Skeletal muscle tissue (tissue), 4 donors: ENCODE data around the gene GAA. TPM values are rescaled to one million over a fixed set of nuclear protein-coding genes. Genes with fewer than 3 reads are reported as not detected.

Source experiments
- H3K27ac ChIP-seq: one replicate; pipeline ENCODE4 v1.7.0; 2013; ENCODE audit warnings: mild to moderate bottlenecking, low read depth, low read length, inconsistent platforms
- H3K27me3 ChIP-seq, 3 donors: one replicate each; pipeline ENCODE4 v1.7.0; 2013; ENCODE audit warnings: low read length in 3 of 3; ENCODE audit not compliant: control insufficient read depth in 3 of 3, insufficient read depth in 3 of 3
- H3K36me3 ChIP-seq, 3 donors: one replicate each; pipeline ENCODE4 v1.7.0; 2013; ENCODE audit warnings: low read length in 3 of 3; ENCODE audit not compliant: control insufficient read depth in 3 of 3, insufficient read depth in 3 of 3
- H3K4me1 ChIP-seq, 3 donors: one replicate each; pipeline ENCODE4 v1.7.0; 2013; ENCODE audit warnings: low read length in 3 of 3, mild to moderate bottlenecking in 3 of 3; ENCODE audit not compliant: control insufficient read depth in 3 of 3, insufficient read depth in 3 of 3
- H3K4me3 ChIP-seq, 3 donors: one replicate each; pipeline ENCODE4 v1.7.0; 2013; ENCODE audit warnings: low read length in 3 of 3
- H3K9ac ChIP-seq, 3 donors: one replicate each; pipeline ENCODE4 v1.7.0; 2013; ENCODE audit warnings: low read length in 3 of 3, mild to moderate bottlenecking in 3 of 3, moderate library complexity in 2 of 3, low read depth in 1 of 3
- H3K9me3 ChIP-seq, 3 donors: one replicate each; pipeline ENCODE4 v1.7.0; 2013; ENCODE audit warnings: low read length in 3 of 3; ENCODE audit not compliant: control insufficient read depth in 3 of 3
- total RNA-seq: library from RNA; depleted of rRNA; stranded (reverse); fragments of >200 nt; gene quantifications from one replicate; pipeline ENCODE4 v1.2.3, GENCODE V29; 2014
- donor health status: Osteomylitis.

GAA gene
- total RNA-seq, 1 donor from 2014 or later: 14.1 TPM

DNA sequence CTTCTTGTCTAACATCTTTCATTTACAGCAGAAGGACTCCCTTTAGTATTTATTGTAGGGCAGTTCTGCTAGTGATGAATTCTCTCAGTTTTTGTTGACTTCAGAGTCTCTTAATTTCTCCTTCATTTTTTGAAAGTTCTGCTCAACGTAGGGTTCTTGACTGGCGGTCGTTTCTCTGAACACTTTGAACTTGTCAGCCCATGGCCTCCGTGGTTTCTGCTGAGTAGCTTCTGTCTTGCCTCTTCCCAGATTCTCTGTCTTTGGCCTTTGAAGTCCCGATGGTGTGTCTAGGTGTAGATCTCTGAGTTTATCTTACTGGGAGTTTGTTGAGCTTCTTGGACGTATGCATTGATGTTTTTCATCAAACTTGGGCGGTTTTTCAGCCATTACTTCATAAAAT, 13.4 kb downstream of the GAA start:
- H3K27ac ChIP-seq: no peak overlapping the region
- peaks cover 20 to 24% (median 23%) of the 10 kb centered on the region in 3 donors for H3K36me3 ChIP-seq
- no peak overlapping the region for H3K9ac ChIP-seq
- no peaks in the 10 kb centered on the region for H3K27me3 ChIP-seq
- no peaks in the 10 kb centered on the region for H3K9me3 ChIP-seq
- no peaks in the 10 kb centered on the region for H3K4me1 ChIP-seq
- H3K4me3 ChIP-seq: no peak overlapping the region

- no peaks in the 10 kb centered on the region for H3K4me1 ChIP-seq
- H3K9ac ChIP-seq: no peak overlapping the region
- H3K9me3 ChIP-seq: no peaks in the 10 kb centered on the region
- no peak overlapping the region for H3K27ac ChIP-seq
- H3K36me3 ChIP-seq: peaks cover 18 to 24% (median 21%) of the 10 kb centered on the region in 3 donors
- H3K27me3 ChIP-seq: no peaks in the 10 kb centered on the region
- no peak overlapping the region for H3K4me3 ChIP-seq
Observed at GRCh38 chr17:80115159-80115558, 13.8 kb downstream of the GAA start.

- H3K9me3 ChIP-seq: no peaks in the 10 kb centered on the region
- H3K27me3 ChIP-seq: no peaks in the 10 kb centered on the region
- no peak overlapping the region for H3K9ac ChIP-seq
- no peak overlapping the region for H3K27ac ChIP-seq
- no peak overlapping the region for H3K4me3 ChIP-seq
- H3K4me1 ChIP-seq: no peaks in the 10 kb centered on the region
- peaks cover 14 to 19% (median 18%) of the 10 kb centered on the region in 3 donors for H3K36me3 ChIP-seq
Observed at GRCh38 chr17:80116276-80116920, 15.0 kb downstream of the GAA start.

DNA sequence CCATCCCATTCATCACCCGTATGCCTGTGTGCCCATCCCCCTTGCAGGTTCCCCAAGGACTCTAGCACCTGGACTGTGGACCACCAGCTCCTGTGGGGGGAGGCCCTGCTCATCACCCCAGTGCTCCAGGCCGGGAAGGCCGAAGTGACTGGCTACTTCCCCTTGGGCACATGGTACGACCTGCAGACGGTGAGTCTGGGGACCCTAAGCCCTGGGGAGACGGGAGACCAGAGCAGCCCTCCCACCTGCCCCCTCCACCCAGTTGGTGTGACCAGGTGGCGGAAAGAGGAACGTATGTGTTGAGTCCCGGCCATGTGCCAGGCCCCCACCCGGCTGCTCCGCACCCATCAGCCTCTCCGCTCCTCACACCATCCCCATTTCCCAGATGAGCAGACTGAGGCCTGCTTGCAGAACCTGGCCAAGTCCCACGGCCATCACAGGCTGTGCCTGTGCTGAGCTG, 15.6 kb downstream of the GAA start:
- no peak overlapping the region for H3K4me3 ChIP-seq
- H3K36me3 ChIP-seq: peaks cover 14 to 19% (median 18%) of the 10 kb centered on the region in 3 donors
- H3K9me3 ChIP-seq: no peaks in the 10 kb centered on the region
- no peaks in the 10 kb centered on the region for H3K4me1 ChIP-seq
- H3K27me3 ChIP-seq: no peaks in the 10 kb centered on the region
- no peak overlapping the region for H3K27ac ChIP-seq
- H3K9ac ChIP-seq: no peak overlapping the region

GRCh38 chr17:80117491-80118401, 16.4 kb downstream of the GAA start:
- H3K4me3 ChIP-seq: no peak overlapping the region
- H3K4me1 ChIP-seq: no peaks in the 10 kb centered on the region
- no peaks in the 10 kb centered on the region for H3K27me3 ChIP-seq
- H3K9ac ChIP-seq: no peak overlapping the region
- H3K9me3 ChIP-seq: no peaks in the 10 kb centered on the region
- no peak overlapping the region for H3K27ac ChIP-seq
- H3K36me3 ChIP-seq: peaks cover 14 to 19% (median 18%) of the 10 kb centered on the region in 3 donors

DNA sequence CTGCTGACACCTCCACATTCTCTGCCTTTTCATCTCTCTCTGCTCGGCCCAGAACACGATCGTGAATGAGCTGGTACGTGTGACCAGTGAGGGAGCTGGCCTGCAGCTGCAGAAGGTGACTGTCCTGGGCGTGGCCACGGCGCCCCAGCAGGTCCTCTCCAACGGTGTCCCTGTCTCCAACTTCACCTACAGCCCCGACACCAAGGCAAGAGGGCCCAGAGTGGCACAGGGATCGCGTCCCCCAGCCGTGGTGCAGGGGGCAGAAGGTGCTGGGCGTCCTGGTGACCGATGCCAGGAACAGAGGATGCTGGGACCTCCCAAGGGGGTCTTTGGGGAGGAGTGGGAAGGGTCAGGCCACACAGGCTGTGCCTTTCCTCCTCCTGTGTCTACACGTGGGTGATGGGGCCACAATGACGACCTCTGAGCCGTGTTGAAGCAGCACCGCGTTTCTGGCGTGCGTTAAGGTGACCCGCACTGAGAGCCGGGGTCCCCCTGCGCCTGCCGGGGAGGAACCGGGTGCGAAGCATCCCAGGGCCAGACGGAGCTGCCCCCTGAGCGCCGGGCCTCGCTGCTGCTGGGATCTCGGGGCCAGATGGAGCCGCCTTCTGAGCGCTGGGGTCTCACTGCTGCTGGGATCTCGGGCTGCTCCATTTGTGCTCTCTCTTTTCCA, 17.4 kb downstream of the GAA start:
- peaks cover 14 to 16% (median 15%) of the 10 kb centered on the region in 3 donors for H3K36me3 ChIP-seq
- H3K27me3 ChIP-seq: no peaks in the 10 kb centered on the region
- H3K9ac ChIP-seq: no peak overlapping the region

GRCh38 chr17:80119271-80119791, 17.9 kb downstream of the GAA start:
- peaks cover 14 to 16% (median 15%) of the 10 kb centered on the region in 3 donors for H3K36me3 ChIP-seq
- no peak overlapping the region for H3K4me3 ChIP-seq
- no peak overlapping the region for H3K9ac ChIP-seq
- no peaks in the 10 kb centered on the region for H3K4me1 ChIP-seq
- no peak overlapping the region for H3K27ac ChIP-seq
- H3K9me3 ChIP-seq: no peaks in the 10 kb centered on the region
- peaks cover 0 to 2% (median under 1%) of the 10 kb centered on the region in 3 donors for H3K27me3 ChIP-seq

More for the DNA sequence above, 17.4 kb downstream of the GAA start:
- Histone ChIP-seq H3K4me3 (no peak overlapping the region), H3K4me1 (no peaks in the 10 kb centered on the region), H3K27ac (no peak overlapping the region), H3K9me3 (no peaks in the 10 kb centered on the region)

DNA sequence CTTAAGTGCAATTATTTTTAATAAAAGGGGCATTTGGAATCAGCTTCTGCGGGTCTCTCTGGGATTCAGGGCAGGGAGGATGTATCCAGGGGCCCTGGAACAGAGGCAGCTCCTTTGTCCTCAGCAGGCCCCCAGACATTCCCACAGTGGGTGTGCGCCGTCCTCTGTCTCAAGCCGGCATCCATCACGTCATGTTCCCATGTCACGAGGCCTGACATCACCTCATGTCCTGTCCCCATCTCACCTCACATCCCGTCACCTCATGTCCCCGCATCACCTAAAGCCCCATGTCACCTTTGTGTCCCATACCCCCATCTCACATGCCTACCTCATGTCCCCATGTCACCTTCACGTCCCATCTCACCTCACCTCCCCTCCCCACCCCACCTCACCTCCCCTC, 18.5 kb downstream of the GAA start:
- no peak overlapping the region for H3K9ac ChIP-seq
- H3K9me3 ChIP-seq: no peaks in the 10 kb centered on the region
- H3K4me3 ChIP-seq: no peak overlapping the region
- no peak overlapping the region for H3K27ac ChIP-seq
- peaks cover 14 to 16% (median 15%) of the 10 kb centered on the region in 3 donors for H3K36me3 ChIP-seq
- H3K27me3 ChIP-seq: peaks cover 0 to 6% (median 5%) of the 10 kb centered on the region in 3 donors
- no peaks in the 10 kb centered on the region for H3K4me1 ChIP-seq

- no peaks in the 10 kb centered on the region for H3K4me1 ChIP-seq
- no peak overlapping the region for H3K4me3 ChIP-seq
- peaks cover 0 to 6% (median 6%) of the 10 kb centered on the region in 3 donors for H3K27me3 ChIP-seq
- H3K36me3 ChIP-seq: peaks cover 7 to 14% (median 10%) of the 10 kb centered on the region in 3 donors
- no peaks in the 10 kb centered on the region for H3K9me3 ChIP-seq
- H3K27ac ChIP-seq: no peak overlapping the region
- H3K9ac ChIP-seq: no peak overlapping the region
Observed at GRCh38 chr17:80122026-80122575, 20.7 kb downstream of the GAA start.
